CD14-positive monocyte (primary cell): ENCODE measurements around the gene FAM117A. TPM values are rescaled to one million over a fixed set of nuclear protein-coding genes. Genes with fewer than 3 reads are reported as not detected.

Experiments
- DNase-seq, 3 donors: peaks; one replicate each; pipeline ENCODE4 v3.0.0-alpha.2; 2011 to 2022
- H2AFZ ChIP-seq: 2 replicates; pipeline ENCODE4 v1.6.0; 2012; ENCODE audit warnings: mild to moderate bottlenecking, low read depth, low read length, inconsistent platforms; ENCODE audit not compliant: insufficient read depth, poor library complexity, severe bottlenecking
- H3K27ac ChIP-seq, 2 donors: 1 replicate in 1 of 2; 2 replicates in 1 of 2; pipeline ENCODE4 v1.5.1; 2012 to 2013; ENCODE audit warnings: low read length in 2 of 2, control low read depth in 1 of 2, inconsistent platforms in 1 of 2, low read depth in 1 of 2, mild to moderate bottlenecking in 1 of 2
- H3K27me3 ChIP-seq, 2 donors: one replicate each; pipeline versions ENCODE4 v1.6.0 to v1.6.1; 2011 to 2013; ENCODE audit warnings: low read length in 2 of 2; ENCODE audit not compliant: control insufficient read depth in 2 of 2, insufficient read depth in 2 of 2
- H3K36me3 ChIP-seq, 2 donors: replicated peaks in 1 of 2; 1 replicate in 1 of 2; 2 replicates in 1 of 2; pipeline versions ENCODE4 v1.5.1 to v1.6.1; 2012 to 2013; ENCODE audit warnings: low read length in 2 of 2, control low read depth in 1 of 2, inconsistent platforms in 1 of 2, mild to moderate bottlenecking in 1 of 2; ENCODE audit not compliant: insufficient read depth in 2 of 2, control insufficient read depth in 1 of 2
- H3K4me1 ChIP-seq, 2 donors: 1 replicate in 1 of 2; 2 replicates in 1 of 2; pipeline versions ENCODE4 v1.5.1 to v1.6.1; 2012 to 2013; ENCODE audit warnings: low read length in 2 of 2, control low read depth in 1 of 2, inconsistent platforms in 1 of 2, mild to moderate bottlenecking in 1 of 2, moderate library complexity in 1 of 2; ENCODE audit not compliant: insufficient read depth in 2 of 2, control insufficient read depth in 1 of 2
- H3K4me2 ChIP-seq: replicated peaks from 2 replicates; pipeline ENCODE3; 2012; ENCODE audit warnings: low read length, moderate library complexity, mild to moderate bottlenecking; ENCODE audit not compliant: poor library complexity, severe bottlenecking; ENCODE audit errors: extremely low read depth
- H3K4me3 ChIP-seq, 3 experiments: fragments of 200-600 bp in 1 of 3; sonication (generic) in 1 of 3; replicated peaks in 1 of 3; 1 replicate in 2 of 3; 2 replicates in 1 of 3; pipeline ENCODE4 v1.5.1; 2011 to 2013; ENCODE audit warnings: low read length in 3 of 3, mild to moderate bottlenecking in 3 of 3, control low read depth in 2 of 3, low read depth in 2 of 3, inconsistent platforms in 1 of 3, moderate library complexity in 1 of 3
- H3K79me2 ChIP-seq: 2 replicates; pipeline ENCODE4 v1.6.0; 2012; ENCODE audit warnings: mild to moderate bottlenecking, control low read depth, inconsistent platforms, low read length, moderate library complexity; ENCODE audit not compliant: insufficient read depth
- H3K9ac ChIP-seq: 2 replicates; pipeline ENCODE4 v1.6.0; 2017; ENCODE audit warnings: low read length, mild to moderate bottlenecking; ENCODE audit not compliant: insufficient read depth, poor library complexity, severe bottlenecking
- H3K9me3 ChIP-seq, 2 donors: replicated peaks in 1 of 2; 1 replicate in 1 of 2; 2 replicates in 1 of 2; pipeline versions ENCODE4 v1.5.1 to v1.6.1; 2012 to 2013; ENCODE audit warnings: low read length in 2 of 2, control low read depth in 1 of 2; ENCODE audit not compliant: control insufficient read depth in 1 of 2, insufficient read depth in 1 of 2
- H4K20me1 ChIP-seq: 2 replicates; pipeline ENCODE4 v1.6.0; 2012; ENCODE audit warnings: mild to moderate bottlenecking, low read length, control low read depth, moderate library complexity; ENCODE audit not compliant: insufficient read depth
- H3K27ac Mint-ChIP-seq, 7 donors: one replicate each; pipeline ENCODE4 v1.8.0; 2020; ENCODE audit warnings: mild to moderate bottlenecking in 7 of 7, mixed read lengths in 7 of 7, moderate library complexity in 6 of 7, inconsistent platforms in 2 of 7
- H3K27me3 Mint-ChIP-seq, 3 donors: one replicate each; pipeline ENCODE4 v1.8.0; 2021 to 2022; ENCODE audit warnings: low read depth in 3 of 3, mild to moderate bottlenecking in 3 of 3, mixed read lengths in 3 of 3, moderate library complexity in 3 of 3, inconsistent platforms in 1 of 3
- H3K36me3 Mint-ChIP-seq, 2 donors: one replicate each; pipeline ENCODE4 v1.8.0; 2020; ENCODE audit warnings: mixed read lengths in 2 of 2, inconsistent platforms in 1 of 2, mild to moderate bottlenecking in 1 of 2
- H3K4me1 Mint-ChIP-seq: one replicate; pipeline ENCODE4 v1.8.0; 2020; ENCODE audit warnings: mild to moderate bottlenecking, mixed read lengths
- H3K4me3 Mint-ChIP-seq, 2 donors: one replicate each; pipeline ENCODE4 v1.8.0; 2020; ENCODE audit warnings: mild to moderate bottlenecking in 2 of 2, mixed read lengths in 2 of 2, moderate library complexity in 1 of 2
- H3K9me3 Mint-ChIP-seq, 7 donors: one replicate each; pipeline ENCODE4 v1.8.0; 2020 to 2022; ENCODE audit warnings: mixed read lengths in 7 of 7, mild to moderate bottlenecking in 6 of 7, moderate library complexity in 6 of 7, inconsistent platforms in 2 of 7
- WGBS: methylation state at CpG from one replicate; pipeline ENCODE4 v1.1.5; 2013; ENCODE audit warnings: missing lambda C conversion rate; ENCODE audit not compliant: insufficient coverage; 5-methylcytosine and 5-hydroxymethylcytosine counted together
- intact Hi-C, 2 donors: fragments of 100-400 bp; cut with micrococcal nuclease; formaldehyde crosslinking; loops; one replicate each; pipeline versions ENCODE4 v1.15.0 to v1.15.1; 2023
- polyA plus RNA-seq, 3 donors: library from polyadenylated mRNA; depleted of rRNA in 1 of 3; unstranded in 2 of 3; stranded (reverse) in 1 of 3; fragments of 300-500 nt in 2 of 3; fragments of >200 nt in 1 of 3; fragmentation: Illumina TruSeq in 2 of 3; gene quantifications; 1 replicate in 2 of 3; 2 replicates in 1 of 3; pipeline ENCODE4 v1.2.3, GENCODE V29; 2012 to 2021
- TF ChIP-seq, protein P1 (sequence below): fragments of 200-600 bp; IDR thresholded peaks from one replicate; pipeline ENCODE4 v1.8.0; 2022; ENCODE audit warnings: antibody characterized with exemption, mild to moderate bottlenecking

FAM117A gene
- polyA plus RNA-seq, 3 donors: 11.8 to 34.9 (median 17.9) TPM

DNA sequence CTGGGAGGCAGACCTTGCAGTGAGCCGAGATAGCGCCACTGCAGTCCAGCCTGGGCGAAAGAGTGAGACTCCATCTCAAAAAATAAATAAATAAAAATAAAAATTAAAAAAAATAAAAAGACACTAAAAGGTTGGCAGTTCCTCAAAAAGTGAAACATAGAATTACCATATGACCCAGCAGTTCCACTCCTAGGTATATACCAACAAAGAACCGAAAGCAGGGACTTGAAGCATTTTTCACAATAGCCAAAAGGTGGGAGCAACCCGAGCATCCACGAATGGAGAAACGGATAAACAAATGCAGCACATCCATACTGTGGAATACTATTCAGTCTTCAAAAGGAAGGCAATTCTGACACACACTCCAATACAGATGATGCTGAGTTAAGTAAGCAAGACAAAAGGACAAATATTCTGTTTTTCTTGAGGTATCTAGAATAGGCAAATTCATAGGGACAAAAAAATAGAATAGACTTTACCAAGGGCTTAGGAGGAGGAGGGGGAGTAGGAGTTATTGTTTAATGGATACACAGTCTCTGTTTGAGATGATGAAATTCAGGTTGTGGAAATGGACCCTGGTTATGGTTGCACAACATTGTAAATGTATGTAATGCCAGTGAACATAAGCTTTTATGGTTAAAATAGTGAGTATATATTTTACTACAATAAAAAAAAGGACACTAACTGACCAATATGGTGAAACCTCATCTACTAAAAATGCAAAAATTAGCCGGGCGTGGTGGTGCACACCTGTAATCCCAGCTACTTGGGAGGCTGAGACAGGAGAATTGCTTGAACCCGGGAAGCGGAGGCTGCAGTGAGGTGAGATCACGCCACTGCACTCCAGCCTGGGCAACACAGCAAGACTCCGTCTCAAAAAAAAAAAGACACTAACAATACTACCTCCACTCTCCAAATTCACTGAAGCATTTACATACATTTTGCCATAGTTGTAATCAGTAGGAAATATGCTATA is 29.1 kb downstream of the FAM117A start:
- Histone ChIP-seq H3K9me3 (no peaks in the 10 kb centered on the region), H3K9ac (no peak overlapping the region), H3K36me3 (peaks cover 8 to 23% of the 10 kb centered on the region in 2 donors), H3K4me2 (peak overlapping the region; percentile 62), H4K20me1 (no peaks in the 10 kb centered on the region), H3K4me3 (peak overlapping the region in 2 of 3 experiments; percentile 10 to 46), H3K27ac (peak overlapping the region; percentile 50 to 72), H3K4me1 (peaks cover 53 to 71% of the 10 kb centered on the region in 2 donors), H3K27me3 (no peaks in the 10 kb centered on the region), H3K79me2 (peaks cover 87% of the 10 kb centered on the region), H2AFZ (no peak overlapping the region)
- peak; percentile 27 to 52 (median 45) for DNase-seq
- WGBS: no CpG with 5 or more reads among the region's 13 CpGs
- H3K4me1 Mint-ChIP-seq: peaks cover 72% of the 10 kb centered on the region
- TF ChIP-seq, protein P1, sequence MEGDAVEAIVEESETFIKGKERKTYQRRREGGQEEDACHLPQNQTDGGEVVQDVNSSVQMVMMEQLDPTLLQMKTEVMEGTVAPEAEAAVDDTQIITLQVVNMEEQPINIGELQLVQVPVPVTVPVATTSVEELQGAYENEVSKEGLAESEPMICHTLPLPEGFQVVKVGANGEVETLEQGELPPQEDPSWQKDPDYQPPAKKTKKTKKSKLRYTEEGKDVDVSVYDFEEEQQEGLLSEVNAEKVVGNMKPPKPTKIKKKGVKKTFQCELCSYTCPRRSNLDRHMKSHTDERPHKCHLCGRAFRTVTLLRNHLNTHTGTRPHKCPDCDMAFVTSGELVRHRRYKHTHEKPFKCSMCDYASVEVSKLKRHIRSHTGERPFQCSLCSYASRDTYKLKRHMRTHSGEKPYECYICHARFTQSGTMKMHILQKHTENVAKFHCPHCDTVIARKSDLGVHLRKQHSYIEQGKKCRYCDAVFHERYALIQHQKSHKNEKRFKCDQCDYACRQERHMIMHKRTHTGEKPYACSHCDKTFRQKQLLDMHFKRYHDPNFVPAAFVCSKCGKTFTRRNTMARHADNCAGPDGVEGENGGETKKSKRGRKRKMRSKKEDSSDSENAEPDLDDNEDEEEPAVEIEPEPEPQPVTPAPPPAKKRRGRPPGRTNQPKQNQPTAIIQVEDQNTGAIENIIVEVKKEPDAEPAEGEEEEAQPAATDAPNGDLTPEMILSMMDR: no peak
- intact Hi-C loops: no loop called here
- H3K27ac Mint-ChIP-seq: peak overlapping the region; percentile 87 to 98 (median 92)
- peaks cover 16 to 37% of the 10 kb centered on the region in 2 donors for H3K36me3 Mint-ChIP-seq
- H3K4me3 Mint-ChIP-seq: peak overlapping the region; percentile 51 to 53
- H3K9me3 Mint-ChIP-seq: no peaks in the 10 kb centered on the region
- peaks cover 0 to 2% (median 2%) of the 10 kb centered on the region in 3 donors for H3K27me3 Mint-ChIP-seq

DNA sequence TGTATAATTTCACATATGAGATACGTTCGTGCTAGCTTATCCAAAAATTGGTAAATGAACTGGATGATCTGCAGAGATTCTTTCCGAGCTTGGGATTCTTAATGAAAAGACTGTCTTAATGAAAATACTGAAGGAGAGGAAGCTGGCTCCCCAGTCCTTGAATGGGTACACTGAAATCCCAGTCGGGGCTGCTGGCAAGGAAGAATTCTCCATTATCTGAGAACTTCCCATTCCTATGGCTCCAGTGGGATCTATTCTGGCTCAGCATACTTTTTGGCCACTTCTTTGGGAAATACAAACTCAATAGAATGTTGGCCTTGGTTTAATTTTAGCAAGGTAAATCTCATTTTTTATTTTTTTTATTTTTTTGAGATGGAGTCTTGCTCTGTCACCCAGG is 32.5 kb downstream of the FAM117A start:
- TF ChIP-seq, protein P1: no peak
- no peak overlapping the region for H3K9ac ChIP-seq
- H3K27me3 ChIP-seq: no peaks in the 10 kb centered on the region
- peaks cover 38 to 59% of the 10 kb centered on the region in 2 donors for H3K4me1 ChIP-seq
- no peak overlapping the region for H2AFZ ChIP-seq
- no peaks in the 10 kb centered on the region for H4K20me1 ChIP-seq
- H3K27ac ChIP-seq: no peak overlapping the region
- peaks cover 81% of the 10 kb centered on the region for H3K79me2 ChIP-seq
- Mint-ChIP-seq H3K9me3 (no peaks in the 10 kb centered on the region), H3K27me3 (no peaks in the 10 kb centered on the region), H3K4me3 (no peak overlapping the region), H3K4me1 (peaks cover 63% of the 10 kb centered on the region), H3K36me3 (peaks cover 22 to 40% of the 10 kb centered on the region in 2 donors), H3K27ac (no peak overlapping the region)
- H3K4me3 ChIP-seq: no peak overlapping the region
- WGBS: 100% methylated on average over 2 of the region's 4 CpGs
- H3K4me2 ChIP-seq: no peak overlapping the region
- H3K9me3 ChIP-seq: no peaks in the 10 kb centered on the region
- peaks cover 8 to 25% of the 10 kb centered on the region in 2 donors for H3K36me3 ChIP-seq
- DNase-seq: no peak
- intact Hi-C loops: no loop called here
